SK-N-SH (cell line): ENCODE data around the gene BRD9. TPM values are rescaled to one million over a fixed set of nuclear protein-coding genes. Genes with fewer than 3 reads are reported as not detected.
"Not testable (repeated sequence)": the region's sequence is repeated elsewhere in the genome, so short reads cannot be mapped to it uniquely, and the experiment has no call there.

ENCODE experiments used
- CTCF ChIA-PET: fragments of 300-600, 350-600 bp; formaldehyde crosslinking; extraction: SDS; loops from one replicate; lab custom pipeline; 2021; lab: Yijun Ruan, JAX
- POLR2A ChIA-PET: fragments of 350-600 bp; sonication (Branson Sonifier 250); formaldehyde crosslinking; extraction: SDS; loops from one replicate; lab custom pipeline; 2020; ENCODE audit warnings: antibody characterized with exemption, inconsistent platforms; lab: Yijun Ruan, JAX
- DNase-seq: peaks from one replicate; pipeline ENCODE4 v3.0.0; 2012
- H2AFZ ChIP-seq: fragments of 200-600 bp; sonication (generic); 2 replicates; pipeline ENCODE4 v1.8.1; 2016; ENCODE audit warnings: antibody characterized with exemption, mild to moderate bottlenecking, low read depth
- H3F3A ChIP-seq: fragments of 200-600 bp; sonication (generic); replicated peaks from 2 replicates; pipeline ENCODE3; 2016; ENCODE audit warnings: antibody characterized with exemption, mild to moderate bottlenecking; ENCODE audit not compliant: insufficient read depth
- H3K27ac ChIP-seq, 2 experiments: fragments of 200-500 bp in 1 of 2; fragments of 200-600 bp in 1 of 2; sonication (Bioruptor generic) in 1 of 2; sonication (generic), shearing (Covaris generic) in 1 of 2; 2 replicates each; pipeline versions ENCODE4 v1.5.1 to v1.6.1; 2014 to 2016; ENCODE audit warnings: low read depth in 2 of 2, inconsistent platforms in 1 of 2, low read length in 1 of 2, mild to moderate bottlenecking in 1 of 2, mixed read lengths in 1 of 2
- H3K27me3 ChIP-seq: fragments of 200-600 bp; sonication (generic), shearing (Covaris generic); 2 replicates; pipeline ENCODE4 v1.6.1; 2016; ENCODE audit warnings: mixed run types; ENCODE audit not compliant: insufficient read depth
- H3K36me3 ChIP-seq, 2 experiments: fragments of 200-500 bp in 1 of 2; fragments of 200-600 bp in 1 of 2; sonication (Bioruptor generic) in 1 of 2; sonication (generic) in 1 of 2; replicated peaks in 1 of 2; 2 replicates each; pipeline versions ENCODE3 to v1.5.1; 2014 to 2016; ENCODE audit warnings: low read length in 1 of 2, mild to moderate bottlenecking in 1 of 2; ENCODE audit not compliant: insufficient read depth in 2 of 2, control insufficient read depth in 1 of 2
- H3K4me1 ChIP-seq, 2 experiments: fragments of 200-500 bp in 1 of 2; fragments of 200-600 bp in 1 of 2; sonication (Bioruptor generic) in 1 of 2; sonication (generic), shearing (Covaris generic) in 1 of 2; 2 replicates each; pipeline versions ENCODE4 v1.5.1 to v1.6.1; 2014 to 2016; ENCODE audit warnings: low read depth in 1 of 2, low read length in 1 of 2, mixed run types in 1 of 2; ENCODE audit not compliant: insufficient read depth in 2 of 2, control insufficient read depth in 1 of 2
- H3K4me2 ChIP-seq: fragments of 200-600 bp; sonication (generic), shearing (Covaris generic); 2 replicates; pipeline ENCODE4 v1.6.1; 2017; ENCODE audit warnings: mixed run types
- H3K4me3 ChIP-seq, 2 experiments: fragments of 200-500 bp in 1 of 2; fragments of 200-600 bp in 1 of 2; sonication (Bioruptor generic) in 1 of 2; sonication (generic), shearing (Covaris generic) in 1 of 2; 2 replicates each; pipeline versions ENCODE4 v1.5.1 to v1.8.1; 2014 to 2016; ENCODE audit warnings: low read depth in 2 of 2, inconsistent platforms in 1 of 2, low read length in 1 of 2, mild to moderate bottlenecking in 1 of 2, mixed read lengths in 1 of 2, moderate library complexity in 1 of 2
- H3K79me2 ChIP-seq: fragments of 200-600 bp; sonication (generic); 2 replicates; pipeline ENCODE4 v1.8.1; 2017; ENCODE audit warnings: mild to moderate bottlenecking; ENCODE audit not compliant: insufficient read depth
- H3K9ac ChIP-seq: fragments of 200-600 bp; sonication (generic); 2 replicates; pipeline ENCODE4 v1.6.1; 2017; ENCODE audit warnings: mixed run types
- H3K9me2 ChIP-seq: fragments of 200-600 bp; sonication (generic); 2 replicates; pipeline ENCODE4 v1.6.1; 2017; ENCODE audit warnings: mixed run types
- H3K9me3 ChIP-seq: fragments of 200-600 bp; sonication (generic); 2 replicates; pipeline ENCODE4 v1.6.1; 2017; ENCODE audit warnings: mixed run types, mild to moderate bottlenecking, moderate library complexity
- H4K20me1 ChIP-seq: fragments of 200-600 bp; sonication (generic); 2 replicates; pipeline ENCODE4 v1.6.1; 2017; ENCODE audit warnings: mild to moderate bottlenecking, mixed run types; ENCODE audit not compliant: insufficient read depth
- ELF1 ChIP-seq: IDR thresholded peaks from 2 replicates; pipeline ENCODE4 v1.4.0; 2012
- EP300 ChIP-seq, 2 experiments: IDR thresholded peaks; 2 replicates each; pipeline versions ENCODE4 v1.4.0 to v1.6.1; 2012; ENCODE audit warnings: borderline replicate concordance in 1 of 2, low read depth in 1 of 2, low read length in 1 of 2
- EZH2phosphoT487 ChIP-seq: fragments of 200-600 bp; sonication (generic); IDR thresholded peaks from 2 replicates; pipeline ENCODE4 v1.6.1; 2017; ENCODE audit warnings: low read depth, mixed run types, mild to moderate bottlenecking, antibody characterized with exemption, moderate library complexity, borderline replicate concordance
- FOXJ3 ChIP-seq: sonication (generic); formaldehyde crosslinking; IDR thresholded peaks from 2 replicates; pipeline ENCODE4 v1.5.1; 2020; ENCODE audit warnings: mild to moderate bottlenecking, missing genetic modification reagents
- FOXM1 ChIP-seq: IDR thresholded peaks from 2 replicates; pipeline ENCODE4 v1.4.0; 2012; ENCODE audit warnings: low read depth, mild to moderate bottlenecking
- GABPA ChIP-seq: IDR thresholded peaks from 2 replicates; pipeline ENCODE4 v1.4.0; 2012; ENCODE audit warnings: low read depth, mild to moderate bottlenecking
- JUND ChIP-seq: IDR thresholded peaks from 2 replicates; pipeline ENCODE4 v1.4.0; 2012
- MEF2A ChIP-seq: IDR thresholded peaks from 2 replicates; pipeline ENCODE4 v1.4.0; 2012; ENCODE audit warnings: low read depth, borderline replicate concordance
- NFIC ChIP-seq: IDR thresholded peaks from 2 replicates; pipeline ENCODE4 v1.4.0; 2012; ENCODE audit warnings: borderline replicate concordance
- NRF1 ChIP-seq: IDR thresholded peaks from 2 replicates; pipeline ENCODE4 v1.6.1; 2012; ENCODE audit warnings: low read depth, mild to moderate bottlenecking, low read length
- RFX5 ChIP-seq: IDR thresholded peaks from 2 replicates; pipeline ENCODE4 v1.6.1; 2012; ENCODE audit warnings: mild to moderate bottlenecking, improper control_type of control experiment, low read length
- TAF1 ChIP-seq: IDR thresholded peaks from 2 replicates; pipeline ENCODE4 v1.6.1; 2012; ENCODE audit warnings: low read depth, mild to moderate bottlenecking, low read length, moderate library complexity, borderline replicate concordance
- TEAD4 ChIP-seq: IDR thresholded peaks from 2 replicates; pipeline ENCODE4 v1.4.0; 2012; ENCODE audit warnings: mild to moderate bottlenecking, borderline replicate concordance; ENCODE audit not compliant: insufficient read depth
- YY1 ChIP-seq: IDR thresholded peaks from 2 replicates; pipeline ENCODE4 v1.4.0; 2012; ENCODE audit warnings: low read depth, mild to moderate bottlenecking
- WGBS: methylation state at CpG from one replicate; pipeline ENCODE4 v1.1.6; 2017; ENCODE audit warnings: low lambda C conversion rate; 5-methylcytosine and 5-hydroxymethylcytosine counted together
- polyA plus RNA-seq, 3 experiments: library from polyadenylated mRNA; depleted of rRNA; stranded (reverse); fragments of >200 nt; gene quantifications; 2 replicates each; pipeline ENCODE4 v1.2.3, GENCODE V29; 2012
- TF ChIP-seq, protein P1 (sequence below): fragments of 150-350 bp; IDR thresholded peaks from 2 replicates; pipeline ENCODE4 v1.6.1; 2017; ENCODE audit warnings: antibody characterized with exemption, low read length, low read depth, borderline replicate concordance
- TF ChIP-seq, protein P2 (sequence below): IDR thresholded peaks from 2 replicates; pipeline ENCODE4 v1.4.0; 2012; ENCODE audit warnings: low read depth, borderline replicate concordance

Gene BRD9
- polyA plus RNA-seq, 1 of the 3 experiments (the other 2 are of a cell fraction): 19.5 TPM

DNA sequence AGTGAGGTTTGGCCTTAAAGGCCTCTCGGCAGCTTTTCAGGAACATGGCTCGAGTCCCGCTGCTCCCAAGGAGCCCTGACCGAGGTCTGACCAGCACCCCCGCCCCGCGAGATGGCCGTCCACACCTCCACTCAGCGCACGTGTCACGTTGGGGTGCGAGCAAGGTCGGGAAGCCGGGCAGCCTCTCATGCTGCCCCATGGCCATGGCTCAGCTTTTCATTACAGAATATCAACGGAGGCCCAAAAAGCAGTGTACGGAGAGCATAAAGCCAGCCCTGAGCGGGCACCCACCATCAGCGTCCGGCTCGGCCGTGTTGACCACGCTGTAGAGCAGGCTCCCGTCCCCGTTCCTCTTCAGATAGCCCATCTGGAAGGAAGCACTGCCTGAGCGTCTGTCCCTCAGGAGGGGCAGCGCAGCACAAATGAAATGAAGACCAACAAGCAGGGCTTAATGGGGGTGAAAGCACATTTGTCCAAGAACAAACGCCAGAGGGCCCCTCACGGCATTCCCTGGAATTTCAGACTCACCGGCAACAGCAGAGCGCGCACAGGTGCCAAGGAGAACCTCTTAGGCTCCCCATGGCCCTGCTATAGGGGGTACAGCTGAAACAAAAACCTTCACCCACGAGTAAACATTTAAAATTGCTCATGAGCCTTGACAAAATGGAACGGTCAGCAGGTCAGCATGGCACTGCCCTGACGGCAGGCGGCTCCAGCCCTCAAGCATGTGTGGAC, 11.6 kb downstream of the BRD9 start:
- Histone ChIP-seq H3F3A (peaks cover 5% of the 10 kb centered on the region), H3K4me3 (no peak overlapping the region), H3K9me2 (no peaks in the 10 kb centered on the region), H3K4me2 (no peak overlapping the region), H3K9me3 (no peaks in the 10 kb centered on the region), H3K36me3 (peaks cover 34 to 63% of the 10 kb centered on the region in 2 experiments), H3K27ac (no peak overlapping the region), H3K9ac (no peak overlapping the region), H3K79me2 (peaks cover 50% of the 10 kb centered on the region; the same call in 1 of the 2 replicates), H3K4me1 (no peaks in the 10 kb centered on the region), H2AFZ (no peak overlapping the region), H3K27me3 (no peaks in the 10 kb centered on the region), H4K20me1 (peaks cover 30% of the 10 kb centered on the region; the same call in 1 of the 2 replicates)
- WGBS: 98% methylated on average over 29 of the region's 35 CpGs
- CTCF ChIA-PET: interaction anchor here (1.0 kb wide), 1 partner anchor 209 kb away, joined by 3 read pairs; no protein-coding TSS in a partner anchor
- DNase-seq: no peak
- no peak for TF ChIP-seq NFIC
- no peak for TF ChIP-seq YY1
- TF ChIP-seq JUND: no peak
- TF ChIP-seq FOXJ3 (CRISPR knock-in tag): no peak
- no peak for TF ChIP-seq EP300 (IDR thresholded peaks at IDR 0.05; ENCODE audit: borderline replicate concordance in 1 of 2, low read depth in 1 of 2, low read length in 1 of 2)
- TF ChIP-seq RFX5: no peak
- no peak for TF ChIP-seq TEAD4
- TF ChIP-seq TAF1: no peak
- no peak for TF ChIP-seq GABPA
- TF ChIP-seq EZH2phosphoT487: no peak
- TF ChIP-seq NRF1: no peak
- no peak for TF ChIP-seq MEF2A
- POLR2A ChIA-PET: interaction anchor here (0.6 kb wide), 1 partner anchor 12 kb away, joined by 3 read pairs; the partner anchor contains the start of genes BRD9 and TRIP13

DNA sequence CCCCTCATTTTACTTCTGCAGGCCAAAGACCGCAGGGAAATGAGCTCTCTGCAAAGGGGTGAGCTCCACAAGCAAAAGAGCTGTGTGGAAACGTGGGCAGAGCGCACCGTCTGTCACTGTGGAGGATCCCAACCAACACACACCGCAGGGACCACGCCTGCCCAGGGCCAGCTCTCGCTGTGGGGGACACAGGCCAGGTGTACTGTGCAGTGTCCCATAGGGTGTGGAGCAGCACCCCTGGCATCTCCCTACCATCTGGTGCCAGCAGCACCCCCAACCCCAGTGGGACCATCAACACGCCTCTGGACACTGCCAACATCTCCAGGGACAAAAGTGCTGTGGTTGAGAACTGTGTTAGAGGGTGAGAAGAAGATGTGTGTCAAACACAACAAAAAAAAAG, 13.9 kb downstream of the BRD9 start:
- CTCF ChIA-PET, H3K4me2 ChIP-seq, H3K4me3 ChIP-seq, DNase-seq, H3K4me1 ChIP-seq, POLR2A ChIA-PET, H3K9me3 ChIP-seq, H3F3A ChIP-seq, H2AFZ ChIP-seq, H3K9ac ChIP-seq, H3K9me2 ChIP-seq, H3K27ac ChIP-seq, H3K27me3 ChIP-seq: not testable (repeated sequence)
- WGBS: no CpG with 5 or more reads among the region's 8 CpGs
- Histone ChIP-seq H3K36me3 (peaks cover 15 to 58% of the 10 kb centered on the region in 2 experiments), H3K79me2 (peaks cover 29% of the 10 kb centered on the region; the same call in 1 of the 2 replicates), H4K20me1 (peaks cover 26% of the 10 kb centered on the region; the same call in 1 of the 2 replicates)

DNA sequence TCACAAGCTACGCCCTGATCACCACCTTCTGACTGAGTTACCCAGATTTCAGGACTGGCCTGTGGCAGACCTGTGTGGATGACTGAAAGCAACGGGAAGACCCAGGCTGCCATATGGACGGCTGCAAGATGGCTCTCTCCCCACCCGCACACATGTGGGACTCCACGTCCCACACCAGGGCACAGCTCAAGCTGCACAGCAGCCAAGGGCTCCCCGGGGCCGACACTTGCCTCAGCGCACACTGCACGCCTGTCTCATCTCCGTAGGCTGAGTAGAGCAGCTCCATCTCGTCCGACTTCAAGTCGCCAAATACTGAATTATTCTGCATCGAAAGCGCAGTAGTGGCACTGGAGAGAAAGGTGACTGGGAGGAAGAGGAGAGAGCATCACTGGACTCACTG, 14.5 kb downstream of the BRD9 start:
- Histone ChIP-seq H3K9me2 (no peaks in the 10 kb centered on the region), H3K36me3 (peaks cover 10 to 59% of the 10 kb centered on the region in 2 experiments), H3K9me3 (no peaks in the 10 kb centered on the region), H3K4me2 (no peak overlapping the region), H3K4me3 (no peak overlapping the region), H3K9ac (no peak overlapping the region), H4K20me1 (peaks cover 23% of the 10 kb centered on the region; the same call in 1 of the 2 replicates), H3F3A (no peaks in the 10 kb centered on the region), H3K79me2 (peaks cover 23% of the 10 kb centered on the region; the same call in 1 of the 2 replicates), H2AFZ (no peak overlapping the region), H3K27me3 (no peaks in the 10 kb centered on the region), H3K27ac (no peak overlapping the region), H3K4me1 (no peaks in the 10 kb centered on the region)
- 97% methylated on average over 12 of the region's 15 CpGs for WGBS
- ChIA-PET POLR2A (interaction anchor here (0.6 kb wide), 1 partner anchor 8 kb away, joined by 3 read pairs; no protein-coding TSS in a partner anchor), CTCF (no interaction called here)
- TF ChIP-seq ELF1: no peak
- TF ChIP-seq, protein P1, sequence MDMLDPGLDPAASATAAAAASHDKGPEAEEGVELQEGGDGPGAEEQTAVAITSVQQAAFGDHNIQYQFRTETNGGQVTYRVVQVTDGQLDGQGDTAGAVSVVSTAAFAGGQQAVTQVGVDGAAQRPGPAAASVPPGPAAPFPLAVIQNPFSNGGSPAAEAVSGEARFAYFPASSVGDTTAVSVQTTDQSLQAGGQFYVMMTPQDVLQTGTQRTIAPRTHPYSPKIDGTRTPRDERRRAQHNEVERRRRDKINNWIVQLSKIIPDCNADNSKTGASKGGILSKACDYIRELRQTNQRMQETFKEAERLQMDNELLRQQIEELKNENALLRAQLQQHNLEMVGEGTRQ: no peak
- no peak for TF ChIP-seq FOXJ3 (CRISPR knock-in tag)
- no peak for TF ChIP-seq FOXM1
- TF ChIP-seq, protein P2, sequence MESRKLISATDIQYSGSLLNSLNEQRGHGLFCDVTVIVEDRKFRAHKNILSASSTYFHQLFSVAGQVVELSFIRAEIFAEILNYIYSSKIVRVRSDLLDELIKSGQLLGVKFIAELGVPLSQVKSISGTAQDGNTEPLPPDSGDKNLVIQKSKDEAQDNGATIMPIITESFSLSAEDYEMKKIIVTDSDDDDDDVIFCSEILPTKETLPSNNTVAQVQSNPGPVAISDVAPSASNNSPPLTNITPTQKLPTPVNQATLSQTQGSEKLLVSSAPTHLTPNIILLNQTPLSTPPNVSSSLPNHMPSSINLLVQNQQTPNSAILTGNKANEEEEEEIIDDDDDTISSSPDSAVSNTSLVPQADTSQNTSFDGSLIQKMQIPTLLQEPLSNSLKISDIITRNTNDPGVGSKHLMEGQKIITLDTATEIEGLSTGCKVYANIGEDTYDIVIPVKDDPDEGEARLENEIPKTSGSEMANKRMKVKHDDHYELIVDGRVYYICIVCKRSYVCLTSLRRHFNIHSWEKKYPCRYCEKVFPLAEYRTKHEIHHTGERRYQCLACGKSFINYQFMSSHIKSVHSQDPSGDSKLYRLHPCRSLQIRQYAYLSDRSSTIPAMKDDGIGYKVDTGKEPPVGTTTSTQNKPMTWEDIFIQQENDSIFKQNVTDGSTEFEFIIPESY: no peak
- peak; percentile 23 for DNase-seq
